Bronchial epithelial cell (primary cell): ENCODE results near the gene POC1A. TPM values are rescaled to one million over a fixed set of nuclear protein-coding genes. Genes with fewer than 3 reads are reported as not detected.
A peak's percentile ranks its signal among the peaks of the same experiment; 100 is the strongest.

Experiments
- DNase-seq: peaks from one replicate; pipeline ENCODE4 v3.0.0-alpha.2; 2010; ENCODE audit warnings: low read depth
- FAIRE-seq: peaks from 2 replicates; lab custom pipeline; 2011; peaks lifted over from hg19 to GRCh38; lab: Jason Lieb, UNC
- H3K27me3 ChIP-seq: 2 replicates; pipeline ENCODE4 v1.5.1; 2011; ENCODE audit warnings: low read length; ENCODE audit not compliant: control insufficient read depth, insufficient read depth
- H3K36me3 ChIP-seq: 2 replicates; pipeline ENCODE4 v1.5.1; 2011; ENCODE audit warnings: low read length; ENCODE audit not compliant: control insufficient read depth, insufficient read depth
- H3K4me3 ChIP-seq: 2 replicates; pipeline ENCODE4 v1.5.1; 2011; ENCODE audit warnings: mild to moderate bottlenecking, low read depth, low read length, control low read depth
- total RNA-seq: library from RNA; depleted of rRNA; stranded (reverse); fragments of >200 nt; gene quantifications from 2 replicates; pipeline ENCODE4 v1.2.1, GENCODE V29; 2014
- TF ChIP-seq, protein P1 (sequence below): IDR thresholded peaks from 2 replicates; pipeline ENCODE4 v1.5.1; 2011; ENCODE audit warnings: mild to moderate bottlenecking, moderate library complexity, low read length, control low read depth, inconsistent platforms; ENCODE audit not compliant: insufficient read depth, severe bottlenecking

The POC1A gene
- total RNA-seq, 1 donor from 2014 or later: 1.8 TPM

DNA sequence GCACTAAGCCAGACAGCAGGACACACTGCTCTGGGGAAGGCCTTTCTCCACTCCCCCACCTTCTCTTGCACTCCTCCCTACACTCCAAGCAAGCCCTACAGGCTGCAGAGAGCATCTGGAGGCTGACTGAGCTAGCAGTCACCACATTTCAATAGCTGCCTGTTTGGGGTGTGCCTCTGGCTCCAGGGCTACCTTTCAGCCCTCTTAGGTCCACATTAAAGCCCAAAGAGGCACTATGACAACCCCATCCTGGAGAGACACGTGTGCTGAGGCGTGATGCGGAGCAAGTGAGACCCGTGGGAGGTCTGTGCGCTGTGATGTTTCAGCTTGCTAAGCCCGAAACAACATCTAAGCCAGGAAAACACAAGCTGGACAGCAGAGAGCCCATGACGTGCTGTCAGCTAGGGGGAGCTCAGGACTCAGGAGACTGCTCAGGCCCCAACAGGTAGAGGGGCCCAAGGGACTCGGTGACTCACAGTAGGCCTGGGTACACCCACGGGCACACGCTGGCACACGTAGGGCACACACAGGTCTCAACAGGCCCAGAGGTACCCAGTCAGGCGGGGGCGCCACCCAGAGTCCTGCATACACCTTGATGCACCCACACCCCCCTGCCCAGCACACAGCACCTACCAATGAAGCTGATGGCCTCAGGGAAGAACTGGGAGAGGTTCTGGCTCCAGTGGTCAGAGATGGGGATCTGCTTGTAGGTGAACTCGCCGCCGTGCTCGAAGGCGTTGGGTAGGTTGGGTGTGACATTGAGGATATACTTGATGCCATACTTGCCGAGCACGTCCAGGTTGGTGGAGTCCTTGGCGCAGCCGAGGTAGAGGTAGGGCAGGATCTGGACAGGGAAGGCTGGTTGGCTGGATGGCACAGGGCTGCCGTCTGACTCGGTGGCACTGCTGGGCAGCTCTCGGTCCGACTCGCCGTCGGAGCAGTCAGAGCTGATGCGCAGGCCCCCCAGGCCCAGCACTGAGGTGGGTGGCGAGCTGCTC lies 100.6 kb downstream of the POC1A start:
- DNase-seq: peak; percentile 98

DNA sequence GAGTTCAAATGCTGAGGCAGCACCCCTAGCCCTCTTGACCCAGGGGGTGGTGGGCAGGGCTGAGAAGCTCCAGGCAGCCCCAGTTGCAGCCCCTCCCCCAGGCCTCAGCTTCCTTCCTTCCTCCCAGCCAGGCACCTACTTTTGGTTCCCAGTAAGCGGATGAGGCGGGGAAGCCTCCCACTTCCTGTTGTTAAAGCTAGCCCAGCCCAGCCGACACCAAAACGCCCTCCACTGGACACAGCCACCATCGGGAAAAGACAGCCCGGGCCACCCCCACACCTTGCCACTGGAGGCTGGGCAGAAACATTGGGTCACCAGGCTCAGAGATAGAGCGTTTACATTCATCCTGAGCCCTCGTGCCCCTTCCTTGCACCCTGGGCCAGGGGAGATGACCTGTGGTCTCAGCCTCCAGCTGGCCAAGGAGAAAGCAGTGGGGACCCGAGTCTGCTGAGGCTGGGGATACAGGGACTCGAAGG lies 101.4 kb downstream of the POC1A start:
- DNase-seq: peak; percentile 70
- Histone ChIP-seq H3K27me3 (no peaks in the 10 kb centered on the region), H3K36me3 (peaks cover 42% of the 10 kb centered on the region), H3K4me3 (peak overlapping the region; percentile 90)
- TF ChIP-seq, protein P1, sequence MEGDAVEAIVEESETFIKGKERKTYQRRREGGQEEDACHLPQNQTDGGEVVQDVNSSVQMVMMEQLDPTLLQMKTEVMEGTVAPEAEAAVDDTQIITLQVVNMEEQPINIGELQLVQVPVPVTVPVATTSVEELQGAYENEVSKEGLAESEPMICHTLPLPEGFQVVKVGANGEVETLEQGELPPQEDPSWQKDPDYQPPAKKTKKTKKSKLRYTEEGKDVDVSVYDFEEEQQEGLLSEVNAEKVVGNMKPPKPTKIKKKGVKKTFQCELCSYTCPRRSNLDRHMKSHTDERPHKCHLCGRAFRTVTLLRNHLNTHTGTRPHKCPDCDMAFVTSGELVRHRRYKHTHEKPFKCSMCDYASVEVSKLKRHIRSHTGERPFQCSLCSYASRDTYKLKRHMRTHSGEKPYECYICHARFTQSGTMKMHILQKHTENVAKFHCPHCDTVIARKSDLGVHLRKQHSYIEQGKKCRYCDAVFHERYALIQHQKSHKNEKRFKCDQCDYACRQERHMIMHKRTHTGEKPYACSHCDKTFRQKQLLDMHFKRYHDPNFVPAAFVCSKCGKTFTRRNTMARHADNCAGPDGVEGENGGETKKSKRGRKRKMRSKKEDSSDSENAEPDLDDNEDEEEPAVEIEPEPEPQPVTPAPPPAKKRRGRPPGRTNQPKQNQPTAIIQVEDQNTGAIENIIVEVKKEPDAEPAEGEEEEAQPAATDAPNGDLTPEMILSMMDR: peak; percentile 54
- no peak for FAIRE-seq

More for the DNA sequence above, 100.6 kb downstream of the POC1A start:
- Histone ChIP-seq H3K36me3 (peaks cover 42% of the 10 kb centered on the region), H3K27me3 (no peaks in the 10 kb centered on the region), H3K4me3 (peak overlapping the region; percentile 90)
- FAIRE-seq: peak; percentile 94
- TF ChIP-seq, protein P1: peak; percentile 90

DNA sequence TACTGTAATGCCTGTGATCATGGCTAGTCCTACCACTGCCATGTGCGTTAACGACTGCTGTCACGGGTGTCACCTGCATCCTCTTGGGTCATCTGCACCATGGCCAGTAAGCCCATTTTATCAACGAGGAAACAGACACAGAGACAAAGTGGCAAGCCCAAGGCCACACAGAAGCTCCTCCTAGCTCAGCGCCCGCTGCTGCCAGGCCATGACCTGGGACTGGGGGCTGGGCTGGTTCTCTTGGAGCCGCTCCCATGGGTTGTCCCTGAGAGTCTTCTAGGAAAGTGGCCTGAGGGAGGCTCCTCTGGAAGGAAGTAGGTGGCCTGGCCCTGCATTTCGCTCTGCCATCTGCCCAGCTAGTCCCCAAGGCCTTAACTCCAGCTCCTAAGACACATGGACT lies 102.8 kb downstream of the POC1A start:
- Histone ChIP-seq H3K4me3 (no peak overlapping the region), H3K36me3 (peaks cover 42% of the 10 kb centered on the region), H3K27me3 (no peaks in the 10 kb centered on the region)
- no peak for DNase-seq
- TF ChIP-seq, protein P1: no peak
- FAIRE-seq: no peak

DNA sequence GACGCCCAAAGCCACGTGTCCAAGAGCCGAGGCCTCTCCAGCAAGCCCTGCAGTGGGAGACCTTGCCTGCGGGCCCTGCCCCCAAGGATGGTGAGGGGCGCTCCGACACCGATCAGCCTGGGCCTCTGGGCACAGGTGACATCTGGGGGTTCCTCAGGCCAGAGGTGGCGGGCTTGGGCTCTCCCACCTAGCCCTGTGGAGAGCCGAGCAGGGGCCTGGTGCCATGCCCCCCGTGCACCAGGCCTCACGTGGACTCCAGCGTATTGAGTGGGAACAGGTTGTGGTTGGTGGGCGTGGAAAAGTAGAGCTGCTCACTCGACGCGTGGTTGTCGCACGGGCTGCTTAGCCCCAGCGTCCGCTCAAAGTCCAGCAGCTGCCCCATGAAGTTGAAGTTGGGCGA lies 103.7 kb downstream of the POC1A start:
- no peaks in the 10 kb centered on the region for H3K27me3 ChIP-seq
- peaks cover 42% of the 10 kb centered on the region for H3K36me3 ChIP-seq
- TF ChIP-seq, protein P1: no peak
- FAIRE-seq (no peak), DNase-seq (no peak)
- H3K4me3 ChIP-seq: no peak overlapping the region

DNA sequence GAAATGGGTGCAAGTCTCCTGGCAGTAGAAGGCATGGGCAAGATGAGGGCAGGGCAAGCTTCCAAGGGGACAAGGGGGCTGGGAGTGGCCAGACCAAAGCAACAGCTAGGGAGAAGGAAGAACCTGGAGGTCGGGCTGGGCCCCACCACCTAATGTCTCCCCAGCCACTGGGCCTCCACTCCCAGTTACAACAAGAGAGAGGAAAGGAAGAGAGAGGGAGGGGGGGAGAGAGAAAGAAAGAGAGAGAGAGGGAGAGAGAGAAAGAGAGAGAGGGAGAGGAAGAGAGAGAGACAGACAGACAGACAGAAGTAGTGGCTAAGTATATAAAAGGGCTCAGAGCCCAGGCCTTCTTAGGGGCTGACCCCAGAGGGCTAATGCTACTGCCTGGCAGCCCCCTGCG lies 104.7 kb downstream of the POC1A start:
- Histone ChIP-seq H3K27me3 (no peaks in the 10 kb centered on the region), H3K36me3 (peaks cover 40% of the 10 kb centered on the region), H3K4me3 (no peak overlapping the region)
- FAIRE-seq: no peak
- DNase-seq: no peak
- TF ChIP-seq, protein P1: no peak
